B cell (primary cell): ENCODE results near the gene GNAL. TPM values are rescaled to one million over a fixed set of nuclear protein-coding genes. Genes with fewer than 3 reads are reported as not detected.

Experiments
- ATAC-seq: fragments of 200-7000 bp; cut with Tn5 transposase; one replicate; pipeline ENCODE4 v1.10.0; 2021; ENCODE audit warnings: low read depth, mild to moderate bottlenecking, moderate number of reproducible peaks, moderate library complexity
- CTCF ChIA-PET: fragments of 350-600 bp; sonication (Branson Sonifier 250); formaldehyde crosslinking; loops from one replicate; lab custom pipeline; 2021; ENCODE audit warnings: antibody characterized with exemption, inconsistent platforms; lab: Charles Lee
- POLR2A ChIA-PET: fragments of 350-600 bp; sonication (Branson Sonifier 250); formaldehyde crosslinking; loops from one replicate; lab custom pipeline; 2021; ENCODE audit warnings: antibody characterized with exemption; lab: Charles Lee
- DNase-seq: peaks from one replicate; pipeline ENCODE4 v3.0.0; 2013
- H2AFZ ChIP-seq: 2 replicates; pipeline ENCODE4 v1.6.1; 2012; ENCODE audit warnings: mild to moderate bottlenecking, low read depth, low read length; ENCODE audit not compliant: insufficient read depth, poor library complexity, severe bottlenecking
- H3K27ac ChIP-seq, 2 donors: 1 replicate in 1 of 2; 2 replicates in 1 of 2; pipeline ENCODE4 v1.5.1; 2012 to 2013; ENCODE audit warnings: low read length in 2 of 2, mild to moderate bottlenecking in 2 of 2, moderate library complexity in 1 of 2
- H3K27me3 ChIP-seq, 4 experiments: fragments of 200-600 bp in 1 of 4; sonication (generic) in 1 of 4; replicated peaks in 1 of 4; 1 replicate in 2 of 4; 2 replicates in 2 of 4; pipeline versions ENCODE4 v1.6.1 to v1.7.0; 2013 to 2016; ENCODE audit warnings: low read length in 3 of 4, mild to moderate bottlenecking in 2 of 4, mixed read lengths in 1 of 4, moderate library complexity in 1 of 4; ENCODE audit not compliant: insufficient read depth in 4 of 4, control insufficient read depth in 3 of 4; ENCODE audit errors: control extremely low read depth in 1 of 4
- H3K36me3 ChIP-seq, 2 experiments: replicated peaks in 1 of 2; 1 replicate in 1 of 2; 2 replicates in 1 of 2; pipeline versions ENCODE4 v1.6.1 to v1.7.1; 2013; ENCODE audit warnings: low read length in 1 of 2; ENCODE audit not compliant: insufficient read depth in 2 of 2, control insufficient read depth in 1 of 2; ENCODE audit errors: control extremely low read depth in 1 of 2, extremely low read depth in 1 of 2
- H3K4me1 ChIP-seq, 2 donors: fragments of 200-600 bp in 1 of 2; sonication (generic) in 1 of 2; 1 replicate in 1 of 2; 2 replicates in 1 of 2; pipeline versions ENCODE4 v1.5.1 to v1.6.1; 2013 to 2017; ENCODE audit warnings: low read length in 2 of 2; ENCODE audit not compliant: control insufficient read depth in 2 of 2, insufficient read depth in 2 of 2
- H3K4me2 ChIP-seq: replicated peaks from 2 replicates; pipeline ENCODE3; 2012; ENCODE audit warnings: mild to moderate bottlenecking, low read depth, low read length; ENCODE audit not compliant: poor library complexity, severe bottlenecking
- H3K4me3 ChIP-seq, 5 experiments: fragments of 200-600 bp in 1 of 5; sonication (generic) in 1 of 5; 1 replicate in 3 of 5; 2 replicates in 2 of 5; pipeline versions ENCODE4 v1.5.1 to v1.7.0; 2011 to 2016; ENCODE audit warnings: low read length in 4 of 5, mild to moderate bottlenecking in 4 of 5, low read depth in 2 of 5, control low read depth in 1 of 5, moderate library complexity in 1 of 5; ENCODE audit not compliant: insufficient read depth in 1 of 5; ENCODE audit errors: control extremely low read depth in 1 of 5, extremely low read depth in 1 of 5
- H3K79me2 ChIP-seq: fragments of 200-600 bp; sonication (generic); one replicate; pipeline ENCODE4 v1.6.0; 2016; ENCODE audit warnings: low read length; ENCODE audit not compliant: control insufficient read depth, insufficient read depth
- H3K9ac ChIP-seq: fragments of 200-600 bp; sonication (generic); 2 replicates; pipeline ENCODE4 v1.6.1; 2017; ENCODE audit warnings: mild to moderate bottlenecking, low read length, moderate library complexity
- H3K9me3 ChIP-seq, 3 donors: one replicate each; pipeline versions ENCODE4 v1.6.1 to v1.7.1; 2013; ENCODE audit warnings: low read length in 2 of 3; ENCODE audit not compliant: control insufficient read depth in 2 of 3, insufficient read depth in 1 of 3; ENCODE audit errors: control extremely low read depth in 1 of 3
- H4K20me1 ChIP-seq: 2 replicates; pipeline ENCODE4 v1.6.0; 2012; ENCODE audit warnings: mild to moderate bottlenecking, low read length; ENCODE audit not compliant: insufficient read depth, control insufficient read depth, poor library complexity, severe bottlenecking
- H3K27ac Mint-ChIP-seq: one replicate; pipeline ENCODE4 v1.8.0; 2021; ENCODE audit warnings: mixed read lengths
- H3K27me3 Mint-ChIP-seq: one replicate; pipeline ENCODE4 v1.8.0; 2021; ENCODE audit warnings: mixed read lengths
- H3K4me1 Mint-ChIP-seq: one replicate; pipeline ENCODE4 v1.8.0; 2021; ENCODE audit warnings: mixed read lengths
- H3K4me3 Mint-ChIP-seq: one replicate; pipeline ENCODE4 v1.8.0; 2021; ENCODE audit warnings: mixed read lengths
- H3K9me3 Mint-ChIP-seq: one replicate; pipeline ENCODE4 v1.8.0; 2022; ENCODE audit warnings: mixed read lengths; ENCODE audit not compliant: insufficient read depth
- CTCF ChIP-seq: fragments of 200-600 bp; IDR thresholded peaks from one replicate; pipeline ENCODE4 v1.8.0; 2022; ENCODE audit warnings: antibody characterized with exemption, mild to moderate bottlenecking
- EZH2 ChIP-seq: IDR thresholded peaks from 2 replicates; pipeline ENCODE4 v1.6.1; 2012; ENCODE audit warnings: borderline replicate concordance, low read depth, mild to moderate bottlenecking, moderate library complexity, low read length; ENCODE audit not compliant: insufficient read depth, poor library complexity, severe bottlenecking
- WGBS: methylation state at CpG from one replicate; pipeline ENCODE4 v1.1.5; 2013; ENCODE audit warnings: missing lambda C conversion rate; ENCODE audit not compliant: insufficient coverage; 5-methylcytosine and 5-hydroxymethylcytosine counted together
- intact Hi-C: fragments of 100-400 bp; cut with micrococcal nuclease; formaldehyde crosslinking; loops from one replicate; pipeline ENCODE4 v1.10.0; 2022
- polyA plus RNA-seq: library from polyadenylated mRNA; depleted of rRNA; stranded (reverse); fragments of >200 nt; gene quantifications from 2 replicates; pipeline ENCODE4 v1.2.3, GENCODE V29; 2012
- total RNA-seq, 2 donors: library from RNA; stranded (reverse); fragments of 120-200 nt in 1 of 2; gene quantifications; 1 replicate in 1 of 2; 2 replicates in 1 of 2; pipeline versions ENCODE4 v1.2.3 to v1.2.4, GENCODE V29; 2013 to 2022

The GNAL gene
- total and polyA plus RNA-seq, 2 donors (not counting 1 experiment from before 2014, with no cell fraction given), result 0.01 to 0.12 TPM

- no peak for TF ChIP-seq CTCF
- TF ChIP-seq EZH2, result no peak
- H3K4me2 ChIP-seq, result no peak overlapping the region
- ChIA-PET CTCF (interaction anchor here (1.2 kb wide), 1 partner anchor 14 kb away, joined by 3 read pairs; no protein-coding TSS in a partner anchor), POLR2A (no interaction called here)
- H3K27me3 ChIP-seq, result peaks cover 0 to 15% (median 8%) of the 10 kb centered on the region in 4 experiments
- DNase-seq, result no peak
- H3K27me3 Mint-ChIP-seq, result peaks cover 60% of the 10 kb centered on the region
- no peaks in the 10 kb centered on the region for H3K36me3 ChIP-seq
- H3K9ac ChIP-seq, result no peak overlapping the region
- H3K4me1 Mint-ChIP-seq, result peaks cover 10% of the 10 kb centered on the region
- no peak overlapping the region for H3K27ac ChIP-seq
- ATAC-seq, result no peak
- H3K9me3 Mint-ChIP-seq, result no peaks in the 10 kb centered on the region
- WGBS, result 95% methylated on average over 4 of the region's 4 CpGs
- H3K4me3 ChIP-seq, result no peak overlapping the region
- H3K9me3 ChIP-seq, result peaks cover 0 to 3% (median 0%) of the 10 kb centered on the region in 3 donors
- H3K4me3 Mint-ChIP-seq, result no peak overlapping the region
- no peaks in the 10 kb centered on the region for H4K20me1 ChIP-seq
- H2AFZ ChIP-seq, result no peak overlapping the region
- intact Hi-C loops, result no loop called here
- H3K79me2 ChIP-seq, result no peaks in the 10 kb centered on the region
- H3K4me1 ChIP-seq, result peaks cover 4 to 5% of the 10 kb centered on the region in 2 donors
- H3K27ac Mint-ChIP-seq, result no peak overlapping the region
These were observed 58.2 kb downstream of the GNAL start for GRCh38 chr18:11747286-11747685.

DNA sequence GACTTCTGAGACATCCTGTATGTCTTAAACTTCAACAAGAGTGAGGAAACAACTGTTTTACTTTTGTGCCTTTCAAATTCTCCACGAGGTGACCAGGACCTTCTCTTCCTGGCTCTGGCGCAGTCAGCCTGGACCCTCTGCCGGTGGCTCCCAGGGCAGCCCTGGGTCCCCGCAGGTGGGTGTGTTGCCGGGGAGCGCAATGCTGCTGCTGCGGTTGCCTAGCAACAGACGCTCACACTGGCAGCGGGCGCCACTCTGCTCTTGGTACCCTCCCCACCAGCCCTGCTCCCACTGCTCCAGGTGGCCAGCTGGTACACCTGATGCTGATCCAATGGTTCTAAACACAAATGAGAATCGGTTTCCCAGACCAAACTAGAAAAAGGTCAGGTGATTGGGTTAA, 58.7 kb downstream of the GNAL start:
- no peak overlapping the region for H2AFZ ChIP-seq
- H3K27ac ChIP-seq, result no peak overlapping the region
- TF ChIP-seq CTCF (no peak), EZH2 (no peak)
- ChIA-PET CTCF (interaction anchor here (0.5 to 1.2 kb wide), 2 partner anchors 14 to 15 kb away, joined by 3 read pairs; no protein-coding TSS in a partner anchor), POLR2A (no interaction called here)
- no peaks in the 10 kb centered on the region for H3K9me3 Mint-ChIP-seq
- no peak overlapping the region for H3K4me2 ChIP-seq
- peaks cover 57% of the 10 kb centered on the region for H3K27me3 Mint-ChIP-seq
- WGBS, result 47% methylated on average over 4 of the region's 11 CpGs
- intact Hi-C loops, result no loop called here
- no peak overlapping the region for H3K9ac ChIP-seq
- H3K4me1 ChIP-seq, result peaks cover 4 to 7% of the 10 kb centered on the region in 2 donors
- H3K79me2 ChIP-seq, result no peaks in the 10 kb centered on the region
- no peaks in the 10 kb centered on the region for H4K20me1 ChIP-seq
- H3K27ac Mint-ChIP-seq, result no peak overlapping the region
- peaks cover 12% of the 10 kb centered on the region for H3K4me1 Mint-ChIP-seq
- DNase-seq (no peak), ATAC-seq (no peak)
- H3K4me3 Mint-ChIP-seq, result no peak overlapping the region
- H3K4me3 ChIP-seq, result no peak overlapping the region
- no peaks in the 10 kb centered on the region for H3K36me3 ChIP-seq
- peaks cover 0 to 3% (median 0%) of the 10 kb centered on the region in 3 donors for H3K9me3 ChIP-seq
- peaks cover 0 to 18% (median 10%) of the 10 kb centered on the region in 4 experiments for H3K27me3 ChIP-seq
